ENCODE data around the gene MBTPS1. TPM values are rescaled to one million over a fixed set of nuclear protein-coding genes. Genes with fewer than 3 reads are reported as not detected.

MBTPS1 gene
- total and polyA plus RNA-seq, 9 of the 15 experiments (the other 6 are each of a cell fraction or from before 2014, with no cell fraction given) = 2.8 to 57.6 (median 43.8) TPM

GRCh38 chr16:84049403-84050060 lies 67.2 kb downstream of the MBTPS1 start (continued):
- TF ChIP-seq, protein P1, sequence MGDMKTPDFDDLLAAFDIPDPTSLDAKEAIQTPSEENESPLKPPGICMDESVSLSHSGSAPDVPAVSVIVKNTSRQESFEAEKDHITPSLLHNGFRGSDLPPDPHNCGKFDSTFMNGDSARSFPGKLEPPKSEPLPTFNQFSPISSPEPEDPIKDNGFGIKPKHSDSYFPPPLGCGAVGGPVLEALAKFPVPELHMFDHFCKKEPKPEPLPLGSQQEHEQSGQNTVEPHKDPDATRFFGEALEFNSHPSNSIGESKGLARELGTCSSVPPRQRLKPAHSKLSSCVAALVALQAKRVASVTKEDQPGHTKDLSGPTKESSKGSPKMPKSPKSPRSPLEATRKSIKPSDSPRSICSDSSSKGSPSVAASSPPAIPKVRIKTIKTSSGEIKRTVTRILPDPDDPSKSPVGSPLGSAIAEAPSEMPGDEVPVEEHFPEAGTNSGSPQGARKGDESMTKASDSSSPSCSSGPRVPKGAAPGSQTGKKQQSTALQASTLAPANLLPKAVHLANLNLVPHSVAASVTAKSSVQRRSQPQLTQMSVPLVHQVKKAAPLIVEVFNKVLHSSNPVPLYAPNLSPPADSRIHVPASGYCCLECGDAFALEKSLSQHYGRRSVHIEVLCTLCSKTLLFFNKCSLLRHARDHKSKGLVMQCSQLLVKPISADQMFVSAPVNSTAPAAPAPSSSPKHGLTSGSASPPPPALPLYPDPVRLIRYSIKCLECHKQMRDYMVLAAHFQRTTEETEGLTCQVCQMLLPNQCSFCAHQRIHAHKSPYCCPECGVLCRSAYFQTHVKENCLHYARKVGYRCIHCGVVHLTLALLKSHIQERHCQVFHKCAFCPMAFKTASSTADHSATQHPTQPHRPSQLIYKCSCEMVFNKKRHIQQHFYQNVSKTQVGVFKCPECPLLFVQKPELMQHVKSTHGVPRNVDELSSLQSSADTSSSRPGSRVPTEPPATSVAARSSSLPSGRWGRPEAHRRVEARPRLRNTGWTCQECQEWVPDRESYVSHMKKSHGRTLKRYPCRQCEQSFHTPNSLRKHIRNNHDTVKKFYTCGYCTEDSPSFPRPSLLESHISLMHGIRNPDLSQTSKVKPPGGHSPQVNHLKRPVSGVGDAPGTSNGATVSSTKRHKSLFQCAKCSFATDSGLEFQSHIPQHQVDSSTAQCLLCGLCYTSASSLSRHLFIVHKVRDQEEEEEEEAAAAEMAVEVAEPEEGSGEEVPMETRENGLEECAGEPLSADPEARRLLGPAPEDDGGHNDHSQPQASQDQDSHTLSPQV (IDR thresholded peaks at IDR 0.05) = no peak
- no peak for TF ChIP-seq POLR2AphosphoS5 (IDR thresholded peaks at IDR 0.05; ENCODE audit: control insufficient read depth, insufficient read depth, low read depth, low read length)
- TF ChIP-seq MAFF (IDR thresholded peaks at IDR 0.05; ENCODE audit: low read length) = no peak

DNA sequence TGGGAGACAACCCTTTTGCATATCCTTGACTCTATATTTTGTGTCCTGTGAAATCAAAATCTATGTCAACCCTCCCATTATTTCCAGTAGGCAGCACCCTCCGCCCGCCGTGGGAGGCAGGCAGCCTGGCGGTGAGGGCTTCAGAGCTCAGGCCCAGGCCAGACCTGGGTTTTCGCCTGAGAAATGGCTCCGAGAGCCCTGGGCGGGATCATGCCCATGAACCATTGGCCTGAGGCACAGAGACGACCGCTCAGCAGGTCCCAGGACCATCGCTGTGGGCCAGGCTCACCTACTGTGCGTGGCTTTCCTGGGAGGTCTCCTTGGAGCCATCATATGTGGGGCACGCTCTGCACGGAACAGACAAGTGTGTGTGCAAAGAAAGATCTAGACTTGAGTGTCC lies 67.9 kb downstream of the MBTPS1 start:
- Histone ChIP-seq H3K27ac (ENCODE audit: extremely low read depth, low read depth, low read length) (no peak overlapping the region), H3K27me3 (ENCODE audit: control insufficient read depth in 2 of 2, insufficient read depth in 2 of 2, low read length in 2 of 2) (no peaks in the 10 kb centered on the region), H3K9me1 (ENCODE audit: control insufficient read depth, insufficient read depth, low read length) (no peaks in the 10 kb centered on the region), H3K4me2 (ENCODE audit: insufficient read depth, low read length) (no peak overlapping the region), H2AFZ (ENCODE audit: low read depth, low read length) (no peak overlapping the region), H3K9me3 (replicated peaks; ENCODE audit: control insufficient read depth, insufficient read depth, low read depth, low read length) (no peaks in the 10 kb centered on the region), H3K9ac (ENCODE audit: insufficient read depth in 1 of 2, low read depth in 2 of 2, low read length in 2 of 2) (peak overlapping the region in 1 of 2 experiments; percentile 48; a peak in 1 of 4 replicates), H3K36me3 (ENCODE audit: control insufficient read depth, insufficient read depth, low read length) (peaks cover 32% of the 10 kb centered on the region; the same call in 1 of the 3 replicates), H3K79me2 (ENCODE audit: control insufficient read depth, insufficient read depth, low read length) (no peaks in the 10 kb centered on the region), H4K20me1 (replicated peaks; ENCODE audit: control insufficient read depth, insufficient read depth, low read length) (peaks cover 16% of the 10 kb centered on the region; the same call in 1 of the 2 replicates), H3K4me3 (no peak overlapping the region), H3K4me1 (replicated peaks in 1 of 2; ENCODE audit: control insufficient read depth in 2 of 2, insufficient read depth in 2 of 2, low read length in 2 of 2) (peaks cover 4 to 19% of the 10 kb centered on the region in 2 experiments; a peak in 4 of 5 replicates)
- intact Hi-C loops (cut with micrococcal nuclease) (no loop called here), in situ Hi-C loops (cut with MboI) (loop anchor here (10.0 kb wide), 1 partner anchor 74 kb away; no protein-coding TSS in a partner anchor)
- 93% methylated on average over 13 of the region's 13 CpGs for WGBS (ENCODE audit: insufficient coverage, low coverage, missing lambda C conversion rate)
- TF ChIP-seq MAFK (IDR thresholded peaks at IDR 0.05; ENCODE audit: low read length) = no peak
- 0 out of 2 replicates have a peak, but pooled peaks have one; percentile 15 for TF ChIP-seq ZKSCAN1 (IDR thresholded peaks at IDR 0.05; ENCODE audit: low read depth, low read length)
- DNase-seq (ENCODE audit: extremely low read depth in 1 of 4, low spot score in 3 of 4) = no peak
- TSS peak; percentile 12 for BruUV-seq (replicated peaks)
- no peak for FAIRE-seq
- ChIA-PET POLR2A (interaction anchor here (1.0 kb wide), 1 partner anchor 120 kb away, joined by 3 read pairs; no protein-coding TSS in a partner anchor), CTCF (ENCODE audit: low intra/inter-chr PET ratio) (interaction anchor here (2.6 kb wide), 1 partner anchor 81 kb away, joined by 9 read pairs; the partner anchor contains the start of gene NECAB2)
- ATAC-seq = no peak
